Parathyroid adenoma (tissue), 2 donors: ENCODE measurements around the gene FBXO41.

ENCODE experiments used
- H2AFZ ChIP-seq: fragments of 300-600 bp; sonication (generic); one replicate; pipeline ENCODE4 v1.7.0; 2017; ENCODE audit warnings: antibody characterized with exemption, mild to moderate bottlenecking
- H3K27ac ChIP-seq: fragments of 300-600 bp; sonication (generic); one replicate; pipeline ENCODE4 v1.7.0; 2017
- H3K27me3 ChIP-seq: fragments of 300-600 bp; sonication (generic); one replicate; pipeline ENCODE4 v1.7.0; 2017; ENCODE audit warnings: low read length; ENCODE audit not compliant: control insufficient read depth, insufficient read depth
- H3K36me3 ChIP-seq: fragments of 300-600 bp; sonication (generic); one replicate; pipeline ENCODE4 v1.7.0; 2017; ENCODE audit warnings: low read length; ENCODE audit not compliant: control insufficient read depth, insufficient read depth
- H3K4me1 ChIP-seq: fragments of 300-600 bp; sonication (generic); one replicate; pipeline ENCODE4 v1.7.0; 2017; ENCODE audit warnings: control low read depth
- H3K4me2 ChIP-seq: fragments of 300-600 bp; sonication (generic); one replicate; pipeline ENCODE4 v1.7.0; 2017; ENCODE audit warnings: low read length
- H3K4me3 ChIP-seq: fragments of 300-600 bp; sonication (generic); one replicate; pipeline ENCODE4 v1.7.0; 2017; ENCODE audit warnings: low read depth, low read length
- H3K79me2 ChIP-seq: fragments of 300-600 bp; sonication (generic); one replicate; pipeline ENCODE4 v1.7.0; 2017; ENCODE audit warnings: control low read depth
- H3K9ac ChIP-seq: fragments of 300-600 bp; sonication (generic); one replicate; pipeline ENCODE4 v1.7.0; 2017; ENCODE audit warnings: mild to moderate bottlenecking
- H3K9me3 ChIP-seq: fragments of 300-600 bp; sonication (generic); one replicate; pipeline ENCODE4 v1.7.0; 2017; ENCODE audit warnings: low read length; ENCODE audit not compliant: control insufficient read depth
- TF ChIP-seq, protein P1 (sequence below): fragments of 300-600 bp; sonication (generic); IDR thresholded peaks from one replicate; pipeline ENCODE4 v1.7.0; 2017; ENCODE audit warnings: antibody characterized with exemption, mild to moderate bottlenecking
- donor health status: primary hyperparathyroidism.

Gene FBXO41

GRCh38 chr2:73284296-73285158, at the start of gene FBXO41:
Gene FBXO41 (minus strand): TSS chr2:73284478. CDS start chr2:73269630, 14,848 bp downstream.
- Histone ChIP-seq H3K4me1 (peaks cover 12% of the 10 kb centered on the region), H3K27me3 (no peaks in the 10 kb centered on the region), H3K9me3 (no peaks in the 10 kb centered on the region), H3K9ac (peak within 1 kb of the TSS; percentile 54), H3K4me2 (peak within 1 kb of the TSS; percentile 73), H3K4me3 (peak within 1 kb of the TSS; percentile 48), H2AFZ (peak within 1 kb of the TSS; percentile 93), H3K36me3 (no peaks in the 10 kb centered on the region), H3K79me2 (no peaks in the 10 kb centered on the region), H3K27ac (peak within 1 kb of the TSS; percentile 43)
- TF ChIP-seq, protein P1, sequence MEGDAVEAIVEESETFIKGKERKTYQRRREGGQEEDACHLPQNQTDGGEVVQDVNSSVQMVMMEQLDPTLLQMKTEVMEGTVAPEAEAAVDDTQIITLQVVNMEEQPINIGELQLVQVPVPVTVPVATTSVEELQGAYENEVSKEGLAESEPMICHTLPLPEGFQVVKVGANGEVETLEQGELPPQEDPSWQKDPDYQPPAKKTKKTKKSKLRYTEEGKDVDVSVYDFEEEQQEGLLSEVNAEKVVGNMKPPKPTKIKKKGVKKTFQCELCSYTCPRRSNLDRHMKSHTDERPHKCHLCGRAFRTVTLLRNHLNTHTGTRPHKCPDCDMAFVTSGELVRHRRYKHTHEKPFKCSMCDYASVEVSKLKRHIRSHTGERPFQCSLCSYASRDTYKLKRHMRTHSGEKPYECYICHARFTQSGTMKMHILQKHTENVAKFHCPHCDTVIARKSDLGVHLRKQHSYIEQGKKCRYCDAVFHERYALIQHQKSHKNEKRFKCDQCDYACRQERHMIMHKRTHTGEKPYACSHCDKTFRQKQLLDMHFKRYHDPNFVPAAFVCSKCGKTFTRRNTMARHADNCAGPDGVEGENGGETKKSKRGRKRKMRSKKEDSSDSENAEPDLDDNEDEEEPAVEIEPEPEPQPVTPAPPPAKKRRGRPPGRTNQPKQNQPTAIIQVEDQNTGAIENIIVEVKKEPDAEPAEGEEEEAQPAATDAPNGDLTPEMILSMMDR, result no peak

DNA sequence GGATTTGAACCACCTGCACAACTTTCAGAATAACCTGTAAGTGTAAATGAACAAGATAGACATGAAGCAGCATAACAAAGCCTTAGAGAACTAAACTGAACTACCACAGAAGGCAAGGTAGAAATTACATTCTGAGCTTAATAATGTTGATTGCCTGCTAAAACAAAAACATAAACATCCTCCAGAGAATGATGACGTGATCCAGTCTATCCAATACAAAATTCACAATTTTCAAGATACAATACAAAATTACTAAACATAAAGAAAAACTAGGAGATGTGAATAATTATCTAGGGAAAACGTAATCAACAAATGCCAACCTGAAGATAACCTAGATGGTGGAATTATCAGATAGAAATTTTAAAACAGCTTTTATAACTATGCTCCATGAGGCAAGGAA, 49.8 kb upstream of the FBXO41 start:
- Histone ChIP-seq H3K79me2 (no peaks in the 10 kb centered on the region), H2AFZ (no peak overlapping the region), H3K36me3 (no peaks in the 10 kb centered on the region), H3K4me1 (no peaks in the 10 kb centered on the region), H3K9ac (no peak overlapping the region), H3K4me2 (no peak overlapping the region), H3K4me3 (no peak overlapping the region), H3K27ac (no peak overlapping the region), H3K27me3 (no peaks in the 10 kb centered on the region), H3K9me3 (no peaks in the 10 kb centered on the region)
- TF ChIP-seq, protein P1, result no peak

- Histone ChIP-seq H3K27ac (no peak overlapping the region), H3K9me3 (no peaks in the 10 kb centered on the region), H3K36me3 (no peaks in the 10 kb centered on the region), H2AFZ (no peak overlapping the region), H3K79me2 (no peaks in the 10 kb centered on the region), H3K9ac (no peak overlapping the region), H3K4me1 (no peaks in the 10 kb centered on the region), H3K4me3 (no peak overlapping the region), H3K4me2 (no peak overlapping the region), H3K27me3 (no peaks in the 10 kb centered on the region)
- TF ChIP-seq, protein P1, result no peak
Observed at GRCh38 chr2:73333564-73333963, 49.3 kb upstream of the FBXO41 start.

DNA sequence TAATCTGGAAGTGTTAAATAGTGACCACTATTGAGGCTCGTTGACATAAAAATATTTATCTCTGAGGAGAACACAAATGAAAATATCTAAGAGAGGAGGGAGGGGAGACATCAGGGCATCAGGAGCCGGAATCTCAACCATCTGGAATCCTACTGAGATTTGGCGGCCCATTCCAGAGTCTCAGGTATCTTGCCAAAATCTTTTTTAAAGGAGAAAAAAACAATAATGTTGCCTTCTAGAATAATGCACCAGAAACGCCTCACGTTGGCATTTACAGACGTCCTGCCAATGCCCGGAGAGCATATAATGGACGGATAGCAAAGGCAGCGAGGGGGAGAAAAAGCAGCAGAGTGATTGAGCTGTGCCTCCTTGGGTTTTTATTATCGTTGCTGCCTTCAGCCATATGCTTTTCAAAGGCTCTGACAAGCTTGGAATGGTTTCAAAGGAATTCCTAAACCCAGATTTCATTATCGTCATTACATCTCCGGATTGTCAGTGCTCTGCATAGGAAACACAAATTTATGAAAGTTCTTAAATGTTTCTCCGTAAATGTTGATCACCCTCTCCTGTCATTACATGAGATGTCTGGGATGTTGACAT, 39.9 kb upstream of the FBXO41 start:
- H3K27ac ChIP-seq, result no peak overlapping the region
- H3K4me2 ChIP-seq, result no peak overlapping the region
- H3K79me2 ChIP-seq, result no peaks in the 10 kb centered on the region
- H3K36me3 ChIP-seq, result no peaks in the 10 kb centered on the region
- H2AFZ ChIP-seq, result no peak overlapping the region
- H3K27me3 ChIP-seq, result no peaks in the 10 kb centered on the region
- H3K9ac ChIP-seq, result no peak overlapping the region
- no peaks in the 10 kb centered on the region for H3K9me3 ChIP-seq
- no peak overlapping the region for H3K4me3 ChIP-seq
- H3K4me1 ChIP-seq, result no peaks in the 10 kb centered on the region
- TF ChIP-seq, protein P1, result no peak
